Esophagus squamous epithelium (tissue), 5 donors: Measurements from ENCODE around the gene SOWAHA. TPM values are rescaled to one million over a fixed set of nuclear protein-coding genes. Genes with fewer than 3 reads are reported as not detected.

Experiments
- DNase-seq: peaks from one replicate; lab custom pipeline; 2025; lab: John Stamatoyannopoulos, UW
- H3K27ac ChIP-seq, 4 donors: fragments of 200-600 bp; sonication (generic); one replicate each; pipeline ENCODE4 v1.5.1; 2016 to 2019; ENCODE audit warnings: mild to moderate bottlenecking in 1 of 4
- H3K27me3 ChIP-seq, 4 donors: fragments of 200-600 bp; sonication (generic); 1 replicate in 3 of 4; 2 replicates in 1 of 4; pipeline versions ENCODE4 v1.5.1 to v1.6.0; 2017 to 2021; ENCODE audit warnings: antibody characterized with exemption in 1 of 4
- H3K36me3 ChIP-seq, 3 donors: fragments of 200-600 bp; sonication (generic); one replicate each; pipeline ENCODE4 v1.5.1; 2016 to 2019
- H3K4me1 ChIP-seq, 3 donors: fragments of 200-600 bp; sonication (generic); one replicate each; pipeline ENCODE4 v1.5.1; 2017 to 2019
- H3K4me3 ChIP-seq, 4 donors: fragments of 200-600 bp; sonication (generic); 1 replicate in 3 of 4; 2 replicates in 1 of 4; pipeline ENCODE4 v1.5.1; 2016 to 2019; ENCODE audit warnings: mild to moderate bottlenecking in 2 of 4, moderate library complexity in 1 of 4
- H3K9me3 ChIP-seq, 3 donors: fragments of 200-600 bp; sonication (generic); one replicate each; pipeline ENCODE4 v1.5.1; 2016 to 2019
- CTCF ChIP-seq, 6 experiments: fragments of 450-650 bp in 4 of 6; fragments of 200-600 bp in 2 of 6; sonication (generic) in 2 of 6; IDR thresholded peaks; one replicate each; pipeline ENCODE4 v1.5.1; 2016 to 2019; ENCODE audit warnings: antibody characterized with exemption in 6 of 6, mild to moderate bottlenecking in 4 of 6, moderate library complexity in 4 of 6
- POLR2A ChIP-seq, 4 donors: fragments of 450-650 bp; IDR thresholded peaks; one replicate each; pipeline ENCODE4 v1.6.1; 2017; ENCODE audit warnings: antibody characterized with exemption in 4 of 4, mild to moderate bottlenecking in 4 of 4, moderate library complexity in 3 of 4
- WGBS, 2 donors: methylation state at CpG; one replicate each; pipeline ENCODE4 v1.1.5; 2018; 5-methylcytosine and 5-hydroxymethylcytosine counted together
- intact Hi-C: fragments of 100-400 bp; cut with DNase I; formaldehyde crosslinking; loops from one replicate; pipeline ENCODE4 v1.15.0; 2022
- small RNA-seq, 4 donors: library from RNA; depleted of rRNA; stranded (forward); fragments of <200 nt; gene quantifications; one replicate each; pipeline ENCODE3, GENCODE V24; 2016
- total RNA-seq, 4 donors: library from RNA; depleted of rRNA; stranded (reverse); fragments of >200 nt; gene quantifications; one replicate each; pipeline ENCODE4 v1.1.0, GENCODE V29; 2016
- donor health status: DM: yes; HTN: yes; CAD: no.

SOWAHA gene
- total RNA-seq, 4 donors from 2014 or later: 0.13 to 0.45 TPM; not detected in 2

- H3K9me3 ChIP-seq: no peaks in the 10 kb centered on the region
- no peaks in the 10 kb centered on the region for H3K36me3 ChIP-seq
- no peaks in the 10 kb centered on the region for H3K27me3 ChIP-seq
- intact Hi-C loops: no loop called here
- TF ChIP-seq POLR2A (IDR thresholded peaks at IDR 0.05) (no peak), CTCF (IDR thresholded peaks at IDR 0.05) (no peak)
- no peak overlapping the region for H3K4me3 ChIP-seq
- DNase-seq: no peak
- 100% methylated on average over 1 to 2 of the region's 3 CpGs for WGBS, 2 donors
- no peaks in the 10 kb centered on the region for H3K4me1 ChIP-seq
- H3K27ac ChIP-seq: no peak overlapping the region
These were observed 42.9 kb downstream of the SOWAHA start for GRCh38 chr5:132856011-132856410.

GRCh38 chr5:132859889-132860437 is 46.9 kb downstream of the SOWAHA start:
- WGBS, 2 donors: 71% methylated on average over 2 of the region's 2 CpGs
- H3K4me1 ChIP-seq: no peaks in the 10 kb centered on the region
- H3K36me3 ChIP-seq: no peaks in the 10 kb centered on the region
- TF ChIP-seq CTCF (IDR thresholded peaks at IDR 0.05): no peak
- TF ChIP-seq POLR2A (IDR thresholded peaks at IDR 0.05): no peak
- no peak for DNase-seq
- H3K27me3 ChIP-seq: no peaks in the 10 kb centered on the region
- intact Hi-C loops: no loop called here
- H3K9me3 ChIP-seq: no peaks in the 10 kb centered on the region
- no peak overlapping the region for H3K4me3 ChIP-seq
- H3K27ac ChIP-seq: no peak overlapping the region

- no peak overlapping the region for H3K4me3 ChIP-seq
- H3K27ac ChIP-seq: no peak overlapping the region
- WGBS, 2 donors: 56 to 72% methylated on average over 5 of the region's 5 CpGs
- H3K9me3 ChIP-seq: no peaks in the 10 kb centered on the region
- TF ChIP-seq CTCF (IDR thresholded peaks at IDR 0.05) (no peak), POLR2A (IDR thresholded peaks at IDR 0.05) (no peak)
- no peak for DNase-seq
- no peaks in the 10 kb centered on the region for H3K36me3 ChIP-seq
- intact Hi-C loops: no loop called here
- H3K4me1 ChIP-seq: peaks cover 0 to 4% (median 4%) of the 10 kb centered on the region in 3 donors
- no peaks in the 10 kb centered on the region for H3K27me3 ChIP-seq
These were observed 47.6 kb downstream of the SOWAHA start for GRCh38 chr5:132860742-132861141.

- 40 to 45% methylated on average over 20 to 22 of the region's 30 CpGs for WGBS, 2 donors
- no peak for TF ChIP-seq POLR2A (IDR thresholded peaks at IDR 0.05)
- TF ChIP-seq CTCF (IDR thresholded peaks at IDR 0.05): no peak
- Histone ChIP-seq H3K27ac (peak overlapping the region; percentile 94 to 97 (median 96)), H3K4me3 (peak overlapping the region; percentile 66 to 92 (median 89)), H3K4me1 (peaks cover 10 to 29% (median 14%) of the 10 kb centered on the region in 3 donors), H3K27me3 (no peaks in the 10 kb centered on the region), H3K9me3 (no peaks in the 10 kb centered on the region), H3K36me3 (peaks cover 0 to 33% (median 8%) of the 10 kb centered on the region in 3 donors)
- DNase-seq: no peak
- intact Hi-C loops: no loop called here
These were observed 52.7 kb downstream of the SOWAHA start for GRCh38 chr5:132865668-132866341.

Small RNAs within 50 kb of the gene (small RNA-seq; reads per million reads assigned to genes)
- gene RNA5SP192: 0 to 0.15 (median 0) reads per million in 4 donors

Other genes starting within 250 kb of the SOWAHA start
- not detected for gene IL13, start 155.1 kb upstream of the SOWAHA start, total RNA-seq
- not detected for gene IL4, start 139.3 kb upstream of the SOWAHA start, total RNA-seq
- 1 to 10 TPM; 2.2 to 7.6 (median 4.6) TPM for gene KIF3A, start 75.8 kb upstream of the SOWAHA start, total RNA-seq
- gene CCNI2, start 65.9 kb upstream of the SOWAHA start, total RNA-seq: under 1 TPM in 2 of 4 donors, not detected in 2; 0.19 to 0.29 TPM
- gene SEPTIN8, start 36.1 kb upstream of the SOWAHA start, total RNA-seq: 10 to 100 TPM; 31.9 to 44.9 (median 38.3) TPM
- gene SHROOM1, start 17.3 kb downstream of the SOWAHA start, total RNA-seq: 10 to 100 TPM in 1 of 4 donors, 1 to 10 TPM in 3; 2.7 to 10.7 (median 3.7) TPM
- under 1 TPM in 2 of 4 donors, not detected in 2; 0.26 to 0.40 TPM for gene GDF9, start 53.2 kb downstream of the SOWAHA start, total RNA-seq
- gene UQCRQ, start 53.3 kb downstream of the SOWAHA start, total RNA-seq: 100 to 1,000 TPM; 160 to 232 (median 193) TPM
- gene LEAP2, start 60.4 kb downstream of the SOWAHA start, total RNA-seq: 1 to 10 TPM in 2 of 4 donors, under 1 TPM in 2; 0.29 to 2.3 (median 0.92) TPM
- 10 to 100 TPM; 35.1 to 69.2 (median 64.0) TPM for gene AFF4, start 150.3 kb downstream of the SOWAHA start, total RNA-seq
- gene ZCCHC10, start 213.2 kb downstream of the SOWAHA start, total RNA-seq: 10 to 100 TPM in 3 of 4 donors, 1 to 10 TPM in 1; 7.0 to 29.7 (median 13.3) TPM
- 10 to 100 TPM; 47.7 to 82.4 (median 67.3) TPM for gene HSPA4, start 238.7 kb downstream of the SOWAHA start, total RNA-seq